CD4-positive, CD25-positive, alpha-beta regulatory T cell (primary cell): ENCODE results near the gene HIF1AN. TPM values are rescaled to one million over a fixed set of nuclear protein-coding genes. Genes with fewer than 3 reads are reported as not detected.

ENCODE experiments used
- ATAC-seq, 2 donors: fragments of 150-1000 bp; cut with Tn5 transposase; one replicate each; pipeline ENCODE4 v1.10.0; 2021; ENCODE audit warnings: low read depth in 2 of 2, moderate number of reproducible peaks in 2 of 2, moderate library complexity in 1 of 2
- DNase-seq, 3 donors: peaks; one replicate each; pipeline versions ENCODE4 v3.0.0 to v3.0.0-alpha.2; 2012 to 2022; ENCODE audit warnings: mixed read lengths in 1 of 3
- H3K27ac ChIP-seq: one replicate; pipeline ENCODE4 v1.7.0; 2013; ENCODE audit warnings: mild to moderate bottlenecking, low read length; ENCODE audit not compliant: insufficient read depth, poor library complexity, severe bottlenecking
- H3K27me3 ChIP-seq: one replicate; pipeline ENCODE4 v1.7.0; 2013; ENCODE audit warnings: low read length; ENCODE audit not compliant: control insufficient read depth, insufficient read depth
- H3K36me3 ChIP-seq: one replicate; pipeline ENCODE4 v1.7.0; 2013; ENCODE audit warnings: mild to moderate bottlenecking, low read length, moderate library complexity; ENCODE audit not compliant: control insufficient read depth, insufficient read depth
- H3K4me1 ChIP-seq: 2 replicates; pipeline ENCODE4 v1.7.0; 2013; ENCODE audit warnings: mild to moderate bottlenecking, low read length; ENCODE audit not compliant: insufficient read depth, control insufficient read depth, poor library complexity, severe bottlenecking
- H3K4me3 ChIP-seq: one replicate; pipeline ENCODE4 v1.7.0; 2013; ENCODE audit warnings: low read depth, mild to moderate bottlenecking, low read length, moderate library complexity
- H3K9me3 ChIP-seq, 2 experiments: 1 replicate in 1 of 2; 2 replicates in 1 of 2; pipeline ENCODE4 v1.7.0; 2013; ENCODE audit warnings: low read length in 2 of 2, mild to moderate bottlenecking in 1 of 2, moderate library complexity in 1 of 2; ENCODE audit not compliant: control insufficient read depth in 2 of 2
- H3K27ac Mint-ChIP-seq, 3 donors: one replicate each; pipeline ENCODE4 v1.8.0; 2020 to 2022; ENCODE audit warnings: mild to moderate bottlenecking in 3 of 3, mixed read lengths in 3 of 3, moderate library complexity in 2 of 3
- H3K27me3 Mint-ChIP-seq: one replicate; pipeline ENCODE4 v1.8.0; 2022; ENCODE audit warnings: mild to moderate bottlenecking, mixed read lengths
- H3K36me3 Mint-ChIP-seq: one replicate; pipeline ENCODE4 v1.8.0; 2020; ENCODE audit warnings: mixed read lengths
- H3K4me1 Mint-ChIP-seq, 4 donors: one replicate each; pipeline ENCODE4 v1.8.0; 2020 to 2022; ENCODE audit warnings: mixed read lengths in 4 of 4, mild to moderate bottlenecking in 1 of 4
- H3K4me3 Mint-ChIP-seq, 4 donors: one replicate each; pipeline ENCODE4 v1.8.0; 2020 to 2022; ENCODE audit warnings: mild to moderate bottlenecking in 4 of 4, mixed read lengths in 4 of 4, moderate library complexity in 3 of 4
- H3K9me3 Mint-ChIP-seq, 7 donors: one replicate each; pipeline ENCODE4 v1.8.0; 2020 to 2022; ENCODE audit warnings: mixed read lengths in 7 of 7, mild to moderate bottlenecking in 3 of 7, moderate library complexity in 2 of 7
- polyA plus RNA-seq, 4 donors: library from polyadenylated mRNA; unstranded; fragments of 300-500 nt; fragmentation: Illumina TruSeq; gene quantifications; one replicate each; pipeline ENCODE4 v1.2.3, GENCODE V29; 2021
- total RNA-seq: library from RNA; stranded (reverse); gene quantifications from one replicate; pipeline ENCODE4 v1.2.3, GENCODE V29; 2022

HIF1AN gene
- total and polyA plus RNA-seq, 5 donors from 2014 or later, result 30.0 to 42.9 (median 32.7) TPM

DNA sequence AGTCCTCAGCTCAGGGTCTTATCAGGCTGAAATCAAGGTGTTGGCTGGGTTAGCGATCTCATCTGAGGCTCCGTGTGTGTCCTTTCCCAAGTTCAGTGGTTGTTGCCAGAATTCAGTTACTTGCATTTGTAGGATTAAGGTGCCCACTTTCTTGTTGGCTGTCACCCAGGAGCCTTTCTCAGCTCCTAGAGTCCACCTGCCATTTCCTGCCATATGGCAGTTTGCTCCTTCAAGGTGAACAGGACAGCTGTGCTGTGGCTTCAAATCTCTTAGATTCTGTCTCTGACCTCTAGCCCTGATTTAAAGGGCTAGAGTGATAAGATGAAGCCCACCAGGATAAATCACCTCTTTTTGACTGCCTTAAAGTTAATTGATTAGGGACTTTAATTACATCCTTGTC, 1.0 kb upstream of the HIF1AN start:
- Mint-ChIP-seq H3K27me3 (no peaks in the 10 kb centered on the region), H3K4me1 (peaks cover 12 to 25% (median 13%) of the 10 kb centered on the region in 4 donors), H3K9me3 (no peaks in the 10 kb centered on the region), H3K27ac (no peak overlapping the region), H3K4me3 (no peak overlapping the region), H3K36me3 (peaks cover 20% of the 10 kb centered on the region)
- DNase-seq (no peak), ATAC-seq (no peak)
- H3K27me3 ChIP-seq, result no peaks in the 10 kb centered on the region
- peaks cover 36% of the 10 kb centered on the region for H3K4me1 ChIP-seq
- H3K9me3 ChIP-seq, result no peaks in the 10 kb centered on the region
- H3K27ac ChIP-seq, result no peak overlapping the region
- no peak overlapping the region for H3K4me3 ChIP-seq
- H3K36me3 ChIP-seq, result peaks cover 15% of the 10 kb centered on the region

- Mint-ChIP-seq H3K9me3 (no peaks in the 10 kb centered on the region), H3K4me3 (no peak overlapping the region), H3K4me1 (peaks cover 8 to 21% (median 9%) of the 10 kb centered on the region in 4 donors), H3K27ac (no peak overlapping the region), H3K36me3 (peaks cover 21% of the 10 kb centered on the region), H3K27me3 (no peaks in the 10 kb centered on the region)
- Histone ChIP-seq H3K27me3 (no peaks in the 10 kb centered on the region), H3K27ac (no peak overlapping the region), H3K4me3 (peak overlapping the region; percentile 87), H3K4me1 (peaks cover 30% of the 10 kb centered on the region), H3K36me3 (peaks cover 20% of the 10 kb centered on the region), H3K9me3 (no peaks in the 10 kb centered on the region)
- ATAC-seq, result no peak
- no peak for DNase-seq
These were observed 417 bp upstream of the HIF1AN start for GRCh38 chr10:100535338-100535714.

DNA sequence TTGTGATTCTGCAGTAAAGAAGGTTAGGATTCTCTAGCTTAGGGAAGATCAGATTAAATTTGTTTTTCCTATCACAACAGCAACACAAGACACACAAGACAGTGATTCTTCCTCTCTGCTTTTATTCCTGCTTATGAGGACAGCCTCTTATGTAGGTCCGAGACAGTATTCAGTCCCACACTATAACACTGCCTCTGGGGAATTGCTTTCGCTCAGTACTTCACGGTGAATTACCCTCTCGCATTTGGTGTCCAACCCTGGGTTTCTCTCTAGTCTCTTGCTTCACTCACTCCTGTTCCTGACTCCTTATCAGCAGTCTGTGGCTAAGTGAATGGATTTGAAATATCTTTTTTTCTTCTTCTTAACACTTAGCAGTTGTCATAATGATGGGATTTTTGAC, 1.7 kb downstream of the HIF1AN start:
- Mint-ChIP-seq H3K36me3 (peaks cover 32% of the 10 kb centered on the region), H3K27me3 (no peaks in the 10 kb centered on the region), H3K27ac (peak overlapping the region in 1 of 3 donors; percentile 76), H3K4me3 (peak overlapping the region in 1 of 4 donors; percentile 78), H3K4me1 (peaks cover 7 to 23% (median 15%) of the 10 kb centered on the region in 4 donors), H3K9me3 (no peaks in the 10 kb centered on the region)
- H3K9me3 ChIP-seq, result no peaks in the 10 kb centered on the region
- no peaks in the 10 kb centered on the region for H3K27me3 ChIP-seq
- ATAC-seq, result no peak
- H3K27ac ChIP-seq, result no peak overlapping the region
- H3K4me3 ChIP-seq, result peak overlapping the region; percentile 49
- no peak for DNase-seq
- H3K36me3 ChIP-seq, result peaks cover 39% of the 10 kb centered on the region
- peaks cover 30% of the 10 kb centered on the region for H3K4me1 ChIP-seq

DNA sequence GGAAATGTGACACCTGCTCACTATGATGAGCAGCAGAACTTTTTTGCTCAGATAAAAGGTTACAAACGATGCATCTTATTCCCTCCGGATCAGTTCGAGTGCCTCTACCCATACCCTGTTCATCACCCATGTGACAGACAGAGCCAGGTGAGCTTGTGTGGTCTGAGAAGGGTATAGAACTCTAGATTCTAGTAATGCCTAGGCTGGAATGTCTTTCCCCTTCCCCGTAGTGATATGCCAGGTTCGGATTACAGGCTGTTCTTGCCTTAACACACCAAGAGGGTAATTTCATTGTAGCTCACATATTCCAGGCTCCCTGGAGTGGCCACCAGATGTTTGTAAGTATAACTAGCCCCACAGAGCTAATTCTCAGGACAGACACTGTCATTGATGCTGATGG, 9.2 kb downstream of the HIF1AN start:
- Mint-ChIP-seq H3K4me3 (no peak overlapping the region), H3K4me1 (peaks cover 0 to 14% (median 8%) of the 10 kb centered on the region in 4 donors), H3K27ac (no peak overlapping the region), H3K36me3 (peaks cover 51% of the 10 kb centered on the region), H3K27me3 (no peaks in the 10 kb centered on the region), H3K9me3 (no peaks in the 10 kb centered on the region)
- Histone ChIP-seq H3K9me3 (no peaks in the 10 kb centered on the region), H3K36me3 (peaks cover 94% of the 10 kb centered on the region), H3K27ac (no peak overlapping the region), H3K4me3 (no peak overlapping the region), H3K27me3 (no peaks in the 10 kb centered on the region), H3K4me1 (no peaks in the 10 kb centered on the region)
- DNase-seq (no peak), ATAC-seq (no peak)

GRCh38 chr10:100551196-100551595, 15.5 kb downstream of the HIF1AN start:
- no peaks in the 10 kb centered on the region for H3K9me3 ChIP-seq
- Mint-ChIP-seq H3K4me3 (no peak overlapping the region), H3K27me3 (no peaks in the 10 kb centered on the region), H3K9me3 (no peaks in the 10 kb centered on the region), H3K27ac (peak overlapping the region in 1 of 3 donors; percentile 64), H3K4me1 (peaks cover 2 to 17% (median 5%) of the 10 kb centered on the region in 4 donors), H3K36me3 (peaks cover 44% of the 10 kb centered on the region)
- no peaks in the 10 kb centered on the region for H3K27me3 ChIP-seq
- no peak overlapping the region for H3K27ac ChIP-seq
- ATAC-seq (no peak), DNase-seq (no peak)
- no peaks in the 10 kb centered on the region for H3K4me1 ChIP-seq
- H3K36me3 ChIP-seq, result peaks cover 58% of the 10 kb centered on the region
- no peak overlapping the region for H3K4me3 ChIP-seq

- ATAC-seq, result no peak
- peaks cover 43% of the 10 kb centered on the region for H3K36me3 Mint-ChIP-seq
- Histone ChIP-seq H3K27me3 (no peaks in the 10 kb centered on the region), H3K9me3 (no peaks in the 10 kb centered on the region), H3K4me3 (no peak overlapping the region), H3K27ac (no peak overlapping the region), H3K4me1 (no peaks in the 10 kb centered on the region), H3K36me3 (peaks cover 58% of the 10 kb centered on the region)
- no peak for DNase-seq
- H3K4me1 Mint-ChIP-seq, result peaks cover 2 to 17% (median 5%) of the 10 kb centered on the region in 4 donors
- H3K27me3 Mint-ChIP-seq, result no peaks in the 10 kb centered on the region
- H3K27ac Mint-ChIP-seq, result no peak overlapping the region
- H3K4me3 Mint-ChIP-seq, result no peak overlapping the region
- no peaks in the 10 kb centered on the region for H3K9me3 Mint-ChIP-seq
These were observed 16.0 kb downstream of the HIF1AN start for GRCh38 chr10:100551738-100552137.

DNA sequence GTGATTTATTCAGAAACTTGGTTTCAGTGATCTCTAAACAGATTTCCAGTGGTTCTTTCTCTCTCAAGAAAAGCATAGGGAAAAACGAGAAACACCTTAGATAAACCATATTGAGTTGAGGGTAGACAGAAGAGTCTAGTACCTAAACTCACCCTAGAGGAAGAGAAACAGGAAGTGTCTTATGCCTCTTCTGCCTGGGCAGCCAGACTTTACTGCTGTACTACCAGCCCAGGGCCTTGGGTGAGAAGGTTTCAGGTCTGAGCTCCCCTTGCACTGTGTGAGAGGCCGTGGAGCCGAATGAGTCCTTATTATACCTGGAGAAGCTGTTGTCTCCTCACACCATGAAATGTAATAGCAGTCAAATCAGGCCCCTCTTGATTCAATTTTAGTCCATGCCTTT, 18.2 kb downstream of the HIF1AN start:
- no peaks in the 10 kb centered on the region for H3K4me1 ChIP-seq
- no peaks in the 10 kb centered on the region for H3K27me3 ChIP-seq
- Mint-ChIP-seq H3K9me3 (no peaks in the 10 kb centered on the region), H3K27me3 (no peaks in the 10 kb centered on the region), H3K4me1 (peaks cover 2 to 14% (median 5%) of the 10 kb centered on the region in 4 donors), H3K36me3 (peaks cover 40% of the 10 kb centered on the region), H3K27ac (no peak overlapping the region), H3K4me3 (no peak overlapping the region)
- no peaks in the 10 kb centered on the region for H3K9me3 ChIP-seq
- no peak for ATAC-seq
- no peak overlapping the region for H3K27ac ChIP-seq
- no peak for DNase-seq
- no peak overlapping the region for H3K4me3 ChIP-seq
- peaks cover 47% of the 10 kb centered on the region for H3K36me3 ChIP-seq

DNA sequence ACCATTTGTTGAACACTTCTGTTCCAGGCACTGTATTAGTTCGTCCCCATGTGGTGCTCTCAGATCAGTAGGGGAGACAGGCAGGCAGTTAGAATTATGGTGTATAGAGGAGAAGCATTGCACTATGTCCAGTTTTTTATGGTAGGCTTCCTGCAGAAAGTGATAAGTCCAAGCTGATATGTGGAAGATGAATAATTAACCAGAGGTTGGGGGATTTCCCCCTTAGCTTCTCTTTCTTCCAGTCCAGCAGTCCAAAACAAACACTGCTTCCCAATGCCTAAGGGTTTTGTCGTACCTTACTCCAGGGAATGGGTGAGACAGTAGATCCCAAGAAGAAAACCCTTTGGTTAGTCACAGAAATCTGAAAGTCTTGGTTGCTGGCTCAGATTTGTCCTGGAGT, 19.2 kb downstream of the HIF1AN start:
- Histone ChIP-seq H3K27ac (no peak overlapping the region), H3K27me3 (no peaks in the 10 kb centered on the region), H3K4me3 (no peak overlapping the region), H3K9me3 (no peaks in the 10 kb centered on the region), H3K36me3 (peaks cover 37% of the 10 kb centered on the region), H3K4me1 (no peaks in the 10 kb centered on the region)
- DNase-seq, result no peak
- ATAC-seq, result no peak
- peaks cover 34% of the 10 kb centered on the region for H3K36me3 Mint-ChIP-seq
- H3K4me3 Mint-ChIP-seq, result no peak overlapping the region
- no peaks in the 10 kb centered on the region for H3K9me3 Mint-ChIP-seq
- peaks cover 2 to 12% (median 5%) of the 10 kb centered on the region in 4 donors for H3K4me1 Mint-ChIP-seq
- H3K27ac Mint-ChIP-seq, result no peak overlapping the region
- H3K27me3 Mint-ChIP-seq, result no peaks in the 10 kb centered on the region
